A549 treated with dexamethasone at 1 μM for 4 hours (cell line): ENCODE measurements around the gene ZNF683. TPM values are rescaled to one million over a fixed set of nuclear protein-coding genes. Genes with fewer than 3 reads are reported as not detected.

Experiments
- total RNA-seq: library from RNA; stranded (reverse); fragments of 200-300 nt; extraction: Qiagen RNA extraction; gene quantifications from 5 replicates; pipeline ENCODE4 v1.2.3, GENCODE V29; 2022

Gene ZNF683
- total RNA-seq = not detected in 5 replicates

DNA sequence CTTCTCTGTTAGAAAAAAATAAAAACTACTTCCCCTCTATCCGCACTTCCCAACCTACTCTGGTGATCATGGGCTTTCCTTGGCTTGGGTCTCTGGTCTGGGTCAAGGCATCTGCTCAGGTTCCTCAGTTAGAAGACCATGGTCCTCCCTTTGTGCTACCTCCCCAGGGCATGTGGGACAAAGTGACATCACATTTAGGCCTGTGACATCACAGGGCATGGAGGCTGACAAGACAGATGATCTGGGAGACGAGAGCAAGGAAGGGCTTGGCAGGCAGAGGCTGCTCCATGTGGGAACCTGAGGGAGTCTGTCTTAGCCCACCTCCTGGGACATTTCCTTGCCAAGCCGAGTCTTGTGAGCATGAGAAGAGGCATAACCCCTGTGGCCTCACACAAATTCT, at the start of gene ZNF683:
ZNF683 (minus strand) TSS at position 140 of the 400 bp plus-strand sequence. CDS start 4,179 bp downstream, outside the sequence.

DNA sequence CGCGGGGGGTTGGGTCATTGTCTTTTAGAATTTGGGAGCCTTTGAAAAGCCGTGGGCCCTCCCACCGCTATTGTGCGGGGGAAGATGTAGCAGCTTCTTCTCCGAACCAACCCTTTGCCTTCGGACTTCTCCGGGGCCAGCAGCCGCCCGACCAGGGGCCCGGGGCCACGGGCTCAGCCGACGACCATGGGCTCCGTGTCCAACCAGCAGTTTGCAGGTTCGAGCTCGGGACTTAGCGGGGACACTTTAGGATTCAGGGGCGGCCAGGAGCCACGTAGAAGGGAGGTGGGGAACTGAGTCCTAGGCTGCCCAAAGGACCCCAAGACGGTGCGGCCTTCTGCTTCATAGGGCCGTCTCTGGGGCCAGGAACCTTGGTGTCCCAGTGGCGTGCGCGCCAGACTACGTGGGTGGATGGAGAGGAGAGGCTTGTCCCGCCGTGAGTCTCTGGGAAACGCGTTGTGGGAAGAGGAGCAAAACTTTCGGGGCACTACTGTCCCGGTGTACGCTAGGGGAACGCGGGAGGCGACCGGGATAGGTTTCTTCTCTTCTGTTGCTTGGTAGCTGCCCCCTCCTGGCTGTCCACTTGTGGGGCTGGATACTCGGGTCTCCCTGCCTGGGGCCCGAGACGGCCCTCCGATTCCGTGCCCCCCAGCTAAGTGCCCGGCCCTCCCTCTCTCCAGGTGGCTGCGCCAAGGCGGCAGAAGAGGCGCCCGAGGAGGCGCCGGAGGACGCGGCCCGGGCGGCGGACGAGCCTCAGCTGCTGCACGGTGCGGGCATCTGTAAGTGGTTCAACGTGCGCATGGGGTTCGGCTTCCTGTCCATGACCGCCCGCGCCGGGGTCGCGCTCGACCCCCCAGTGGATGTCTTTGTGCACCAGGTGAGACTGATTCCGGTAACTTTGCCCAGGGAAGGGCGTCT, 38.4 kb upstream of the ZNF683 start, which contains the start of gene LIN28A:
LIN28A (plus strand) TSS at position 112 of the 918 bp plus-strand sequence; CDS start at position 187, 75 bp downstream.

DNA sequence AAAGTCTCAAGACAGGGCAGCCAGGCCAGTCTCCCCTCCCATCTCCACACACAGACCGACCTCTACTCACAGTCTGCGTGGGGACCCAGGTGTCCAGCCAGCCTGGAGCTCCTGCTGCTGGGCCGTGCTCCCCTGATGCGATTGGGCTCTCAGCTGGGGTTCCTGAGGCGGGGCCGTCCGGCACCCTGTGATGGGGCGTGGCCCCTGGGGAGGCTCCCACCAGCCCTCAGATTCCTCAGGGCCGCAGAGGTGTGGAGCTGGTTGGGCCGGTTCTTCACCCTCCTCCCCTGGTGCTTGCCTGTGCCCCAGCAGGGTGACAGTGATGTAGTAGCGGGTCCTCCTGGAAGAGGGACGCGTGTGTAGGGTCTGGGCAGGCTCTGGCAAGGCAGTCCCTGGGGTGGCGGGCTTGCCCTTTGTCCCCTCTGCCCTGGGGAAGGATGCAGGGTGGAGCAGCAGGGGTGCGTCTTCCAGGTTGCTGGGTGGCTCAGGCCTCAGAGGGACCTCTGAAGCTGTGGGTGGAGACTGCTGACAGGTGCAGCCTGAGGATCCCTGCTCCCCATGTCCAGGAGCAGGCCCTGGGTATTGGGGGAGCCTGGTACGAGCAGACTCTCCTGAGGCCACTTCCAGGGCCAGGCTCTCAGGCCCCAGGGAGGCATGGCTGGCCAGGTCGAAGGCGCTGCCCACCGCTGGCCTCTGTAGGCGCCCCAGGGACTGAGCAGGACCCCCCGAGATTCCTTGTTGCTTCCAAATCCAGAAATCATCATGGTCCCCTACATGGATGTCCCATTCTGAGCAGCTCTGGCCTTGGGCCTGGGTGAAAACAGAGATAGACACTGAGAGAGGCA, 18.4 kb downstream of the ZNF683 start, which contains the start of gene CRYBG2:
CRYBG2 (minus strand) TSS at position 155 of the 845 bp plus-strand sequence. CDS start 7,473 bp downstream, outside the sequence.

DNA sequence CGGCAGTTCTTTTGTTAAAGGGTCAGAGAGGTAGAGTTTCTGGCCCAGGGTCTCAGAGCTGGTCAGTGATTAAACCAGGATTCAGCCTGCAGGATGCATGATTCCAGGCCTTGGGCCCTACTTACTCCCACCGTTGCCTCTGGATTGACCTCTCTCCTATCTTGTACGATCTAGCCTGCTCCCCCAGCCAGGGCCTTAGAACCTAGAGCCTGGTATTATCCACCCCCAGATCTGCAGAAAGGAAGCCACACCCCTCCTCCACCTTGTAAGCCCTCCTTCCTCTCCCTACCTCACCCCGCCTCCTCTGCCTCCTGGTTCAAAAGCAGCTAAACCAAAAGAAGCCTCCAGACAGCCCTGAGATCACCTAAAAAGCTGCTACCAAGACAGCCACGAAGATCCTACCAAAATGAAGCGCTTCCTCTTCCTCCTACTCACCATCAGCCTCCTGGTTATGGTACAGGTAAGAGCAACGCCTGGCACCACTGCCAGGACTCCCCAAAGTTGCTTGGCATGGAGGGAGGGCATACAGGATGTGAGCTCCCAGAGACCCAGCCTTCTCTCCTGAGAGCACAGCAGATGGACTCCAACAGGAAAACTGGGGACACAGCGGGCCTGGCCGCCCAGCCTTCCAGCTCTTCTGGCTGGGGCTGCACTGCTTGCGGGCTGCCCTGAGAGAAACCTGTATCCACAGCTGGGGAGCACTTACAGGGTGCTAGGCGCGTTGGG, 54.8 kb downstream of the ZNF683 start, which contains the start of gene CD52:
CD52 (plus strand) TSS at position 347 of the 726 bp plus-strand sequence; CDS start at position 407, 60 bp downstream.

Other genes with a start within 250 kb of the ZNF683 start
- 0.04 TPM in 2 of 5 replicates, not detected in the others for gene FAM110D, start 213.7 kb downstream of the ZNF683 start, total RNA-seq
- not detected in 5 replicates for gene C1orf232, start 203.8 kb downstream of the ZNF683 start, total RNA-seq
- gene ZNF593, start 202.8 kb downstream of the ZNF683 start, total RNA-seq = 46.6 to 63.3 TPM (median 55.0 TPM) in 5 replicates
- gene ZNF593OS, start 200.9 kb downstream of the ZNF683 start, total RNA-seq = 0.10 to 0.70 TPM in 2 of 5 replicates, not detected in the others
- gene CNKSR1, start 195.3 kb downstream of the ZNF683 start, total RNA-seq = 0.17 to 0.57 TPM (median 0.31 TPM) in 4 of 5 replicates, not detected in the other
- gene CATSPER4, start 182.1 kb downstream of the ZNF683 start, total RNA-seq = not detected in 5 replicates
- 10.7 to 12.9 TPM (median 12.3 TPM) in 5 replicates for gene CEP85, start 138.6 kb downstream of the ZNF683 start, total RNA-seq
- 113 to 153 TPM (median 142 TPM) in 5 replicates for gene SH3BGRL3, start 92.7 kb downstream of the ZNF683 start, total RNA-seq
- gene UBXN11, start 66.1 kb downstream of the ZNF683 start, total RNA-seq = 9.7 to 14.8 TPM (median 13.5 TPM) in 5 replicates
- 0.38 TPM in 1 of 5 replicates, not detected in the others for gene CD52, start 54.8 kb downstream of the ZNF683 start, total RNA-seq
- 1.1 to 2.1 TPM (median 1.5 TPM) in 5 replicates for gene CRYBG2, start 18.6 kb downstream of the ZNF683 start, total RNA-seq
- gene LIN28A, start 38.1 kb upstream of the ZNF683 start, total RNA-seq = not detected in 5 replicates
- gene DHDDS, start 59.6 kb upstream of the ZNF683 start, total RNA-seq = 22.1 to 26.1 TPM (median 23.0 TPM) in 5 replicates
- 304 to 392 TPM (median 323 TPM) in 5 replicates for gene HMGN2, start 99.7 kb upstream of the ZNF683 start, total RNA-seq
- 12.4 to 17.8 TPM (median 17.3 TPM) in 5 replicates for gene RPS6KA1, start 157.0 kb upstream of the ZNF683 start, total RNA-seq